Measurements from ENCODE around the gene AIG1.

DNA sequence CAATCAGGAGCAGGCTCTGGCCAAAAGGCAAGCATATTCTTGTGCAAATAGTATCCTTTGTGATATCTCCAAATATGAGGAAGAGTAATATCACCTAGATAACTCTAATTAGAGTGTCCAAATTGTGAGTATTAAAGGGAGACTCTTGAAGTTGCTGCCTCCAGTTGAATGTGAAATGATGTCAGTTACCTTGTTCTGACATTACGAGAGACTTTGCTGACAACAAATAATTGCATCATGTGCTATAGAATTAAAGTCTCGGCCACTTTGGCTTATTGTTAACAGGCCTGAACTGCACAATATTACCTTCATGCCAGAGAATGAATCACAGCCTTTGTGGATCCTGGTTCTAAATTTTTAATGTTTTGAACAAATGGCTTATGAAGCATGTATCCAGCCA is 106.5 kb downstream of the AIG1 start:
- TF ChIP-seq, protein P1, sequence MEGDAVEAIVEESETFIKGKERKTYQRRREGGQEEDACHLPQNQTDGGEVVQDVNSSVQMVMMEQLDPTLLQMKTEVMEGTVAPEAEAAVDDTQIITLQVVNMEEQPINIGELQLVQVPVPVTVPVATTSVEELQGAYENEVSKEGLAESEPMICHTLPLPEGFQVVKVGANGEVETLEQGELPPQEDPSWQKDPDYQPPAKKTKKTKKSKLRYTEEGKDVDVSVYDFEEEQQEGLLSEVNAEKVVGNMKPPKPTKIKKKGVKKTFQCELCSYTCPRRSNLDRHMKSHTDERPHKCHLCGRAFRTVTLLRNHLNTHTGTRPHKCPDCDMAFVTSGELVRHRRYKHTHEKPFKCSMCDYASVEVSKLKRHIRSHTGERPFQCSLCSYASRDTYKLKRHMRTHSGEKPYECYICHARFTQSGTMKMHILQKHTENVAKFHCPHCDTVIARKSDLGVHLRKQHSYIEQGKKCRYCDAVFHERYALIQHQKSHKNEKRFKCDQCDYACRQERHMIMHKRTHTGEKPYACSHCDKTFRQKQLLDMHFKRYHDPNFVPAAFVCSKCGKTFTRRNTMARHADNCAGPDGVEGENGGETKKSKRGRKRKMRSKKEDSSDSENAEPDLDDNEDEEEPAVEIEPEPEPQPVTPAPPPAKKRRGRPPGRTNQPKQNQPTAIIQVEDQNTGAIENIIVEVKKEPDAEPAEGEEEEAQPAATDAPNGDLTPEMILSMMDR (conservative IDR thresholded peaks at IDR 0.05; ENCODE audit: low read depth, low read length): no peak
- TF ChIP-seq POLR2A (IDR thresholded peaks at IDR 0.05; ENCODE audit: low read depth, low read length) (no peak), MAFK (IDR thresholded peaks at IDR 0.05; ENCODE audit: low read depth, low read length) (no peak), SMC3 (IDR thresholded peaks at IDR 0.05; ENCODE audit: low read depth, low read length) (no peak), CEBPB (IDR thresholded peaks at IDR 0.05; ENCODE audit: low read depth, low read length) (no peak), MAZ (IDR thresholded peaks at IDR 0.05; ENCODE audit: borderline replicate concordance, low read depth, low read length) (no peak), FOS (IDR thresholded peaks at IDR 0.05; ENCODE audit: low read depth, low read length) (no peak), BHLHE40 (IDR thresholded peaks at IDR 0.05; ENCODE audit: low read depth, low read length) (no peak)
- TF ChIP-seq, protein P2, sequence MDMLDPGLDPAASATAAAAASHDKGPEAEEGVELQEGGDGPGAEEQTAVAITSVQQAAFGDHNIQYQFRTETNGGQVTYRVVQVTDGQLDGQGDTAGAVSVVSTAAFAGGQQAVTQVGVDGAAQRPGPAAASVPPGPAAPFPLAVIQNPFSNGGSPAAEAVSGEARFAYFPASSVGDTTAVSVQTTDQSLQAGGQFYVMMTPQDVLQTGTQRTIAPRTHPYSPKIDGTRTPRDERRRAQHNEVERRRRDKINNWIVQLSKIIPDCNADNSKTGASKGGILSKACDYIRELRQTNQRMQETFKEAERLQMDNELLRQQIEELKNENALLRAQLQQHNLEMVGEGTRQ (IDR thresholded peaks at IDR 0.05; ENCODE audit: low read depth, low read length): no peak
